Fibroblast of the conjunctiva (primary cell): ENCODE results near the gene ABHD11.
"Not testable (repeated sequence)": the region's sequence is repeated elsewhere in the genome, so short reads cannot be mapped to it uniquely, and the experiment has no call there.

Source experiments
- DNase-seq: peaks from one replicate; pipeline ENCODE4 v3.0.0-alpha.2; 2010; ENCODE audit warnings: low read depth

ABHD11 gene, protein sequence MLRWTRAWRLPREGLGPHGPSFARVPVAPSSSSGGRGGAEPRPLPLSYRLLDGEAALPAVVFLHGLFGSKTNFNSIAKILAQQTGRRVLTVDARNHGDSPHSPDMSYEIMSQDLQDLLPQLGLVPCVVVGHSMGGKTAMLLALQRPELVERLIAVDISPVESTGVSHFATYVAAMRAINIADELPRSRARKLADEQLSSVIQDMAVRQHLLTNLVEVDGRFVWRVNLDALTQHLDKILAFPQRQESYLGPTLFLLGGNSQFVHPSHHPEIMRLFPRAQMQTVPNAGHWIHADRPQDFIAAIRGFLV

DNA sequence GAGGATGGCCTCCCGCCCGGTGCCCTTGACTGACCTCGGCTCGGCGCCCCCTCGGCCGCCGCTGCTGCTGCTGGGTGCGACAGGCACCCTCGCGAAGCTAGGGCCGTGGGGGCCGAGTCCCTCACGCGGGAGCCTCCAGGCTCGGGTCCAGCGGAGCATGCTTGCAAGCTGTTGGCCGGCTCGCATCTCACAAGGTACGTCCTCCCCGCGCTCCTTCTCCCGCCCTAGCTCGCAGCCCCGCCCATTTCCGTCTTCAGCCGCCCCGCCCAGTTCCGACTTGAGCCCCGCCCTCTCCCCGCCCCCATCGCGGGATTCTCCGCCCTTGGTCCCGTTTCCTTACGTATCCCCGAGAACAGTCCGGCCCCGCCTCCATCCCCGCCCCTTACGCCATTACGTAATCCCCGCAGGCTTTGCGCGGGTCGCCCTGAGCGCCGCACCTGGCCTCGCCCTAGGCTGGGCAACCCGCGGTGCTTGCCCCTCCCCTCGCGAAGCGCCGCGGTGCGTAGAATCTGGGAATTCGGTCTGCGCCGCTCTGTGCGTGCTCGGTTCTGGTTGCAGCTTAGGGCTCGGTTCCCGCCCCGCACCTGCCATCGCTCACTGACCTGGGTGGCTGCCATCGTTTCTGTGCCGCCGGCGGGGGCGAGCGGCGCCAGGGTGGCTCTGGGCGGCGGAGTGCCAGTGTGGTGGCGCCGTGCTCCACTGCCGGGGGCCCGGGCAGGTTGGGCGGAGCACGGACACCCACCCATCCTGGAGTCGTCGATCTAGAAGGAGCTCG is at the start of gene ABHD11:
ABHD11 (minus strand) TSS at position 191 of the 775 bp plus-strand sequence; CDS start at position 159, 32 bp downstream.
- peak; percentile 95 for DNase-seq

DNA sequence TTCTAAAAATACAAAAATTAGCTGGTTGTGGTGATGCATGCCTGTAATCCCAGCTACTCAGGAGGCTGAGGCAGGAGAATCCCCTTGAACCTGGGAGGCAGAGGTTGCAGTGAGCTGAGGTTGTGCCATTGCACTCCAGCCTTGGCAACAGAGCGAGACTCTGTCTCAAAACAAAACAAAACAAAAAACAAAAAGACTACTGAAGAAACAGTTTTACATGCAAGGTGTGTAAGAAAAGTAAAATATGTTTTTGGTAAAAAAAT is 49.1 kb upstream of the ABHD11 start:
- DNase-seq, result not testable (repeated sequence)

DNA sequence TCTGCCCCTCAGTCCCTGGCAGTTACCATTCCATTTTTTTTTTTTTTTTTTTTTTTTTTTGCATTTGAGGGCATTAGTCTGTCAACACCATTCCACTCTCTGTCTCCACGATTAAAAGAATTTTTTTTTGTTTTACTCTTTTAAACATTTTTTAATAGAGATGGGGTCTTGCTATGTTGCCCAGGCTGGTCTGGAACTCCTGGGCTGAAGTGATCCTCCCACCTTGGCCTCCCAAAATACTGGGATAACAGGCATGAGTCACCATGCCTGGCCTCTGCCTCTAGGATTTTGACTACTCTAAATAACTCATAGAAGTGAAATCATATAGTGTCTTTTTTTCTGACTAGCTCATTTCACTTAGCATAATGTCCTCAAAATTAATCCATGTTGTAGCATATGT is 48.0 kb upstream of the ABHD11 start:
- DNase-seq, result no peak

DNA sequence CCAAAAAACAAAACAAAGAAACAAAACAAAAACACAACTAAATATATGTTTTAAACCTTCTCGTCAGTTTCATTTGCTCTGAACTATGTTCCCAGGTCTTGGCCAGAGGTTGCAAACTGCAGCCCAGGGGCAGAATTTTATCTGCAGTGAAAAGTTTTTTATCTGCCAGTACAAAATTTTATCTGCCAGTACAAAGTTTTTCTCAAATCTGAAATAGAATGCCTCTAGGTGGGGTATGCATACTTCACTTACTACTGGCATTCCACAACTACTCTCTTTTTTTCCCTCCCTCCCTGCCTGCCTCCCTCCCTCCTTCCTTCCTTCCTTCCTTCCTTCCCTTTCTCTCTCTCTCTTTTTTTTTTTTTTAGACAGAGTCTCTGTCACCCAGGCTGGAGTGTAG is 40.9 kb upstream of the ABHD11 start:
- no peak for DNase-seq

DNA sequence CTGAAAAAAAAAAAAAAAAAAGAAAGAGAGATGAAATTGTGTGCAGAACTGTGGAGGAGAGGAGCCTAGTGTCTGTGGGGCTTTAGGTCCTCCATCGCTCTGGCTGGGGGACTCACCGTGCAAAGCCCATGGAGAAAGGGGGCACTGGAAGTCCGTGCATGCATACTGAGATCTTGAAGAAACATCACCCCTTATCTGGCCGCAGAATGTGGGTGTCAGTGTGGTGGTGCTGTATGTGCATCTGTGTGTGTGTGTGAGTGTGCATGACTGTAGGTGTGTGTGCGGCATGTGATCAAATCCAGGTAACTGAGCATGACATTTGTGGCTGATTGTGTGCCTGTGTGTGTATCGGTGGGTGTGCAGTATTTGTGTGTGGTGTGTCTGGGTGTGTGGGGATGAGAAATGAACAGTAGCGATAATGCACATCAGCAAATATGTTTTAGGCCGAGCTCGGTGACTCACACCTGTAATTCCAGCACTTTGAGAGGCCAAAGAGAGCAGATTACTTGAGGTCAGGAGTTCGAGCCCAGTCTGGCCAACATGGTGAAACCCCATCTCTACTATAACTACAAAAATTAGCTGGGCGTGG is 40.3 kb upstream of the ABHD11 start:
- no peak for DNase-seq

DNA sequence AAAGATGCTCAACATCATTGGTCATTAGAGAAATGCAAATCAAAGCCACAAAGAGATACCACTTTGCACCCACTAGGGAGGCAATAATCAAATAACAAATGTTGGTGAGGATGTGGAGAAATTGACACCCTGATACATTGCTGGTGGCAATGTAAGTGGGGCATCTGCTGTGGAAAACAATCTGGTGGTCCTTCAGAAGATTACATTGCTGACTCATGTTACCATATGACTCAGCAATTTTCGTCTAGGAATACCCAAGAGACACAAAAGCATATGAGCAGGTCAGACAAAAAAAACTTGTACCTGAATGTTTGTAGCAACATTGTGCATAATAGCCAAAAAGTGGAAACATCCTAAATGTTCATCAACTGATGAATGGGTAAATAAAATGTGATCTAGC is 36.3 kb upstream of the ABHD11 start:
- DNase-seq, result peak; percentile 4

DNA sequence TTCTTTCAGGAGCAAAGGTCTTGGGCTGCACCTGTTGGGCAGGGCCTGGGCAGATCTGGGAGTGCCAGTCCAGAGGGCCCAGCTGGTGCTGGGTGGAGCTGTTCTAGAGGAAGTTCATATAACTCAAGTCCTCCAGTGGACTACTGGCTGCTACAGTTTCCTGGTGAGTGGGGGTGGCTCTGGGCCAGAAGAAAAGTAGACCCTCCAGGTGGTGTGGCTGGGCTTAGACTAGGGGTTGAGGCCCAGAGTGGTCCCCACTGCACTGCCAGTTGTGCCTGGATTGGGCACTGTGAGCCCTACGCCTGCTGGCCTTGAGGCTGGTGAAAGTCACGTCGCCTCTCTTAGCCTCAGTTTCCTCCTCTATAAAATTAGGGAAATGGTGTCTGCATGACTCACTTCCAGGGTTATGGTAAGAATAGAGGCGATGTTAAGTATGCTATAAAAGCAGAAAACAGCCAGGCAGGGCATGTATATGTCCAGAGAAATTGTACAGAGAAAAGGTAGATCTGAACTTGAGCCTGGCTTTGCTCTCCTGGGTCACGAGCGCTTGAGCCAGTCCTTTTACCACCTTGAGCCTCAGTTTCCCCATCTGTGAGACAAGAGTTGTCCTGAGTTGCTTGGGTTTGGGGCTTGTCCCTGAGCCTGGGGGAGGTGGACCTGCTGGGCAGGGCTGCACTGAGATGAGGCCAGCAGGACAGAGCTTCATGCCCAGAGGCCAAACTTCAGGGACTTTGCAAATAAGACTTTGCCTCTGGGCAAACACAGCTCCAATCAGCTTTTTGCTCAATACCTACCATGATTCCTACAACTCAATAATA is 35.3 kb upstream of the ABHD11 start:
- no peak for DNase-seq

DNA sequence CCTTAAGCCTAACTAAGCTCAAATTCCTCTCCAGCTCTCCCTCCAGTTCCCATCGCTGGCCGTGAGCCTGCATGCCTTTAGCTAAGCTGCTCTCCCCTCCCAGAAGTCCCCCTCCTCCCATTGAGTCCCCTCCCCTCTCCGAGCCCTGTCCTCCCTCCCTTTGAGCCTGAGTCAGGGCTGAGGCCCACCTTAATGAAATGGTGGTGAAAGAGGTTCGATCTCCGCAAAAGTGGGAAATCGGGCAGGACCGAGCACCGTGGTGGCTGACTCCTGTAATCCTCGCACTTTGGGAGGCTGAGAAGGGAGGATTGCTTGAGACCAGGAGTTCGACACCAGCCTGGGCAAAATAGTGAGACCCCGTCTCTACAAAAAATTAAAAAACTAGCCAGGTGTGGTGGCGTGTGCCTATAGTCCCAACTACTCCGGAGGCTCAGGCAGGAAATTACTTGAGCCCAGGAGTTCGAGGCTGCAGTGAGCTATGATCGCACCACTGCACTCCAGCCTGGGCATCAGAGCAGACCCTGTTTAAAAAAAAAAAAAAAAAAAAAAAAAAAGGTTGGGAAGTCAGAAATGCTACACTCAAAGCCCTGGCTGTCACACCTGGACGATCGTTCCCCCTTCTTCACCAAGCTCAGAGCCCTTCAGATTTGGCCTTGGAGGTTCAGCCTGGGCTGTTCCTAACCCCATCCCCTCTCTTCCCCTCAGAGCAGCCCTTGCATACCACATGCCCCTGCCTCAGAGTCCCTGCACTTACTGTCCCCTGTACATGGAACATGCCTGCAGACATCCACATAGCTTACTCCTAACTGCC is 32.5 kb upstream of the ABHD11 start:
- DNase-seq, result no peak

DNA sequence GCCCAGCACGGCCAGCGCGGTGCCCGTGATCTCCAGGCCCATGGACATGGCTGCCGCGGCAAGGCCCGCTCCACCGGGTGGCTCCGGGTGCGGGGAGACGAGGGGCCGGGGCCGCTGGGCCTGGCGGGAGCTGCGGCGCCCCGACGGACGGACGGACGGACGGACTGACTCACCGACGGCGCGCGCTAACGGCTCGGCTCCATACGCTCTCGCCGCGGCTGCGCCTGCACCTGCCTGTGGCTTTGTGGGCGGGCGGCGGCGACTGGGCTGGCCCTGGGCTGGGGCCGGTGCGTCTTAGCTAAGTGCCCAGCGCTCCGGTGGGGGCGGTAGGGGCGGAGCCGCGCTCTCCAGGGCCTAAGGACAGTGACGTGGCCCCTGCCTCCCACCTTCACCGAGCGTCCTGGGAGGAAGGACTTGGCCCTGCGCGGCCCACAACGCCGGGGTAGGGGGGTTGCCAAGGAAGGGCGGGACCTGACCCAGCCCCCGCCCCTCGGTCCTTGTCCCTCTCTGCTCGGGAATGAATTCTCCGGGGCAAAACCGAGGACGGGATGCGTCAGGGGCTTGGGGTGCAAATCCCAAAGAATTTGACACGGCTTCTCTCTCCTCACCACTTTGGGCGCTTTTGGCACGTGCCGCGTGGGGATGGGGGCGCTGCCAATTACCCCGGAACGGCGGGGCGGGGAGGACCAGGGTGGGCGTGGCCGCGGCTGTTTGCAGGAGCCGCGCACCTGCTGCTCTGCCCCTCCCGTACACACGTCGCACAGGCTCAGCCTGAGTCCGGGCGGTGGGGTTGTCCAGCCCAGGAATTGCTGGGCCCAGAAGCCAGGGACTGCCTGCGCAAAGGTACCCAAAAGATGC is 31.6 kb upstream of the ABHD11 start, which contains the start of gene CLDN3:
CLDN3 (minus strand) TSS at position 269 of the 858 bp plus-strand sequence; CDS start at position 48, 221 bp downstream.
- no peak for DNase-seq

DNA sequence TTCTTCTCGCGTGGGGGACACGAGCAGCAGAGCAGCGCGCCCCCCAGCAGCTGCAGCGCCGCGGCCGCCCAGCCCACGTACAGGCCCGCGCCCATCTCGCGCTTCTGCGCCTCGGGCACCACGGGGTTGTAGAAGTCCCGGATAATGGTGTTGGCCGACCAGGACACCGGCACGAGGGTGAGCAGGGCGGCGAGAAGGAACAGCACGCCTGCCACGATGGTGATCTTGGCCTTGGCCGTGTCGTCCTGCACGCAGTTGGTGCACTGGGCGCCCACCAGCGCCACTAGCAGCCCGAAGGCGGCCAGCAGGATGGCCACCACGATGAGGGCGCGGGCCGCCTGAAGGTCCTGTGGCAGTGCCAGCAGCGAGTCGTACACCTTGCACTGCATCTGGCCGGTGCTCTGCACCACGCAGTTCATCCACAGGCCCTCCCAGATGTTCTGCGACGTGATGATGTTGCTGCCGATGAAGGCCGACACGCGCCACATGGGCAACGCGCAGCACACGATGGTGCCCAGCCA is 30.9 kb upstream of the ABHD11 start:
- no peak for DNase-seq

DNA sequence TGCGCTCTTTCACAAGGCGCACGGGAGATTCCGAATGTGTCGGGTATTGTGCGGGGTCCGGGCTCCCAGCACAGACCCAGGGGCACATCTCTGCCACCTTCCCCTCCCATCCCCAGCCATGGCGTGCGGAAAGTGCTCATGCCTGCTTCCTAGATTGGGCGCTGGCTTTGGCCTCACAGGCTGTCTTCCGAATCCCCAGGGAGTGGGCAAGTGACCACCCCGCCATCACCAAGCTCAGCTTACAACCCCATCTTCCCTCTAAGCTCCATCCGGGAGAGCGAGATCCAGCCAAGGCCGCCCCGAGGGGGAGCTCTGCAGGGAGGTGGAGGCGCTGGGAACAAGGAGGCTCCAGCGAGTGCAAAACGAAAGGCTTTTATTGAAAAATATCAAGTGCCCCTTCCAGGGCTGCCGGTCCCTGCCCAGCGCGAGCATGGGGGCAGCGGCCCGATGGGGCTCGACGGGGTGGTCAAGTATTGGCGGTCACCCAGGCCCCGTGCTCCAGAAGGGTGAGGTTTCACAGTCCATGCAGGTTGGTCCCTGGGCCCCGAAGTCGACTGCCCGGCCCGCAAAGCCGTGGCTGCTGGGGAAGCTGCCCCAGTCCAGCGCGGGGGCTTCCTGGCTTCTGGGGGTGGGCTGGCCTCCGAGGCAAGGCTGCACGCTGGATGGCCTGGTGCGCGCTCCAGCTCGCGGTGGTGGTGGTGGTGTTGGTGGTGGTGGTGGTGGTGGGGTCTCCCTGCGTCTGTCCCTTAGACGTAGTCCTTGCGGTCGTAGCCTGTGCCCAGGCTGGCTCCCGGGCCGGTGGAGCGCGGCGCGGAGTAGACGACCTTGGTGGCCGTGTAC is 30.3 kb upstream of the ABHD11 start:
- no peak for DNase-seq

DNA sequence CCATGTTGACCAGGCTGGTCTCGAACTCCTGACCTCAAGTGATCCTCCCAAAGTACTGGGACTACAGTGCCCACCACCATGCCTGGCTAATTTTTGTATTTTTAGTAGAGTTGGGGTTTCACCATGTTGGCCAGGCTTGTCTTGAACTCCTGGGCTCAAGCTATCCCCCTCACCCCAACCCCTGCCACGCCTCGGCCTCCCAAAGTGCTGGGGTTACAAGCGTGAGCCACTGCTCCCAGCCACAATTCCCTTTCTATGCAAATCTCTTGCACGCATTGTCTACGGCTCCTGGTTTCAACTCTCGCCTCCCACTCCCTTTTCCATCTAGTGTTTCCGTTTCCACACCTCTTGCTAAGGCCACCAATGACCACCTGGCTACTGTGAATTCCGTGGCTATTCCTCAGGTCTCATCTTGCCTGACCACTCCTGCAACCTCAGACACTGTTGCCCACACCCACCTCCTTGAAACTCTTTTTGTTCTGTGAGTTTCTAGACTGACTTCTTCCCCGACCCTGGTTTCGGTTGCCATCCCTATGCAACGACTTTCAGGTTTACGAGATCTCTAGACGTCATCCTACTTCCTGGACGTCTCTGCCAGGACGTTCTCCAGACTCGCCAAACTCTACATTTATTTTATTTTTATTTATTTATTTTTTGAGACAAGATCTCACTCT is 28.1 kb upstream of the ABHD11 start:
- no peak for DNase-seq

DNA sequence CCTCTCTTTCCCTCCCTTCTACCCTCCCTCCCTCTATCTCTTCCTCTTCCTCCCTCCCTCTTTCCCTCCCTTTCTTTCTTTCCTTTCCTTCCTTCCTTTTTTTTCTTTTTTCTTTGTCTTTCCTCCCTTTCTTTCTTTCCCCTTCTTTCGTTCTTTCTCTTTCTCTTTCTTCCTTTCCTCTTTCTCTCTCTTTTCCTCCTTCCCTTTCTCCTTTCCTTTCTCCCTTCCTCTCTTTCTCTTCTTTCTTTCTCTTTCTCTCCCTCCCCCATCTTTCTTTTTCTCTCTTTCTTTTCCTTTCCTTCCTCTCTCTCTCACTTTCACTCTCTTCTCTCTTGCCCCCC is 24.0 kb upstream of the ABHD11 start:
- no peak for DNase-seq

DNA sequence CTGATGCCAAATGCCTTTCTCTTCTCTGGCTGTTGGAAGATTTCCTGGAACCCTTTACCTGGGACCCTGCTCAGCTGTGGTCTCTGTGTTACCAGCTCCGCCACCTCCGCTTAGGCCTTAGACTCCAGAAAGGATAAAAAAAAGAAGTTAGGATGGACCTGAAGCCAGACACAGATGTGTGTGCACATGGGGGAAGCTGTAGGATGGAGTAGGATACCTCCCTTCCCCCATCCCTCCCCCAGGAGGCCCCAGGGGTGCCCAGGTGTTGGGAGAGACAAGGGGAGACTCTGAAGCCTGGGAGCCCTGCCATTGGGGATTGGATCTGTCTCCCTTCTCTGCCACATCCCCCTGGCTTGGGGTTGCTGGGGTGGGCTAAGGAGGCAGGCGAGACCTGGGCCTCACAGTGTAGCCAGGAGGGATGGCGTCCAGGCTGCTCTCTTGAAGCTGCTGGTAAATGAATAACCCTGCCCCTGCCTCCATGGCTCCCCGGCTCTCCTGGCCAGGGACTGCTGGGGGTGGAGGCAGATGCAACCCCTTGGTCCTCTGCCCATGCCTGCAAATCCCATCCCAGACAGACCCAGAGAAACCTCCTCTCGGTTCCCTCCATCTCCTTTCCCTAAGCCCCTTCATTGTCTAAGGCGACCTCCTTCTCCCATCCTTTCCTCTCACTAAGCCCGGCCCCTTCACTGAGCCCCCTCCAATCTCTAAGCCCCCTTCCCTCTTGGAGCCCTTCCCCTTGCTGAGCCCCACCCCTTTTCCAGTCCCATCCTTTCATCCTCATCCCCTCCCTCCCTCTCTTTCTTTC is 23.5 kb upstream of the ABHD11 start:
- DNase-seq, result no peak

DNA sequence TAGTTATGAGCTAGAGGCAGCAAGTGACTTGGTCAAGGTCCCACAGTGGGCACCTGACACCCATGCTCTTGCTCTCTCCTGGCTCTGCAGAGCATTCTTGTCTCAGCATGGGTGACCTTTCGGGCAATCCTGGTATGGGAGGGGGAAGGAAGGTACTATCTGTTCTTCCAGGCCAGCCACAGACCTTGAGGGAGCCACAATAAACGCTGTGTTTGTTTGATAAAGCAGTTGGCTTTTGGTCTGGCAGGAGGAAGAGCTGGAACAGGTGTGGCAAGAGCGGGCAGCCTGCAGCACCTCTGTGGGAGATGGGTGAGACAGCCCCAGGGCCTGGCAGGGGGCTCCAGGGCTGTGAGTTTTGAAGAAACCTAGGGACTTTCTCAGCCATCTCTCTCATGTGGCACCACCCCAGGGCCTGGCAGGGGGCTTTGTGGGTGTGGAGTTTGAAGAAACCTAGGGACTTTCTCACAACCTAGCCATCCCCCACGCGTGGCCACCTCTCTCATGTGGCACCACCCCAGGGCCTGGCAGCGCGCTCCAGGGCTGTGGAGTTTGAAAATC is 20.1 kb upstream of the ABHD11 start:
- DNase-seq, result no peak

DNA sequence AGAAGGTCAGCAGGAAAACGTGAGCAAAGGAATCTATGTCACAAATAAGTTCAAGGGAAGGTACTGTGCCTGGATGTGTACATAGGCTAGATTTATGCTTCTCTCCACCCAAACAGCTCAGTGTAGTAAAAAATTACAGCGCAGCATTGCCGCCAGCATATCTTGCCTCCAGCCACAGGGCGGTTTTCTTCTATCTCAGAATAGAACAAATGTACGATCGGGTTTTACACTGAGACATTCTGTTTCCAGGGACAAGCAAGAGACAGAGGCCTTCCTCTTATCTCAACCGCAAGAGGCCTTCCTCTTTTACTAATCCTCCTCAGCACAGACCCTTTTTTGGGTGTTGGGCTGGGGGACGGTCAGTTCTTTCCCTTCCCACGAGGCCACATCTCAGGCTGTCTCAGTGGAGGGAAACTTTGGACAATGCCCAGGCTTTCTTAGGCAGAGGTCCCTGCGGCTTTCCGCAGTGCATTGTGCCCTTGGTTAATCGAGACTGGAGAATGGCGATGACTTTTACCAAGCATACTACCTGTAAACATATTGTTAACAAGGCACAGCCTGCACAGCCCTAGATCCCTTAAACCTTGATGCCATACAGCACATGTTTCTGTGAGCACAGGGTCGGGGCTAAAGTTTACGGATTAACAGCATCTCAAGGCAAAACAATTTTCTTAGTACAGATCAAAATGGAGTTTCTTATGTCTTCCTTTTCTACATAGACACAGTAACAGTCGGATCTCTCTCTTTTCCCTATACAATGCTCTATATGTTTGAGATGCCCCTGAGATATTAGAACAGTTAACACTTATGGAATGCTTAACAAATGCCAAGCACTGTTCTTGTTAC is 11.6 kb upstream of the ABHD11 start:
- DNase-seq, result no peak

DNA sequence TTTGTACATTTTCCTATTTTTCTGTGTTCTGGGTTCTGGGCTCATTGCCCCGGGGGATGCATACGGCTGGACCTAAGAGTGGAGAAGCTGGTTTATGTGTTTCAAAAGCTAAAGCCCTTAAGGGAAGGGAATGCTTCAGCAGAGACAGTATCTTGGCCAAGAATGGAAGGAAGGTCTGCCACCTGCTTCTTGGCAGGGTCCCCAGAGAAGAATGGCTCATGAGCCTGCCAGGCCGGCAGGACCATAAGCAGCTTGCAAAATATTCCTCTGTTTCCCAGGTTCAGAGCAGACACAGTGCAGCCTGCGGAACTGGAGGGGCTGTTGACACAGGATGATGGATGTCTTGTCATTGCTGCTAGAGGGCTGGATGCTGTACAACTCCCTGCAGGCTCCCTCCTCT is 7.8 kb upstream of the ABHD11 start:
- DNase-seq, result no peak
